ENCODE data around the gene MDGA2. TPM values are rescaled to one million over a fixed set of nuclear protein-coding genes. Genes with fewer than 3 reads are reported as not detected.
"Not testable (repeated sequence)": the region's sequence is repeated elsewhere in the genome, so short reads cannot be mapped to it uniquely, and the experiment has no call there.

MDGA2 gene
- total and polyA plus RNA-seq, 8 donors = not detected

GRCh38 chr14:47252802-47253201, 422.6 kb downstream of the MDGA2 start:
- no peaks in the 10 kb centered on the region for H3K27me3 ChIP-seq
- FAIRE-seq (no peak), ATAC-seq (no peak), DNase-seq (no peak)
- no peaks in the 10 kb centered on the region for H3K4me1 ChIP-seq
- H3K4me3 ChIP-seq = no peak overlapping the region
- H3K36me3 ChIP-seq = no peaks in the 10 kb centered on the region
- intact Hi-C loops (cut with DNase I) = no loop called here
- no peaks in the 10 kb centered on the region for H3K9me3 ChIP-seq
- no peak overlapping the region for H3K27ac ChIP-seq
- WGBS, 2 donors = 64 to 77% methylated on average over 4 of the region's 4 CpGs
- no peak for TF ChIP-seq CTCF (IDR thresholded peaks at IDR 0.05)

- Histone ChIP-seq H3K9me3 (no peaks in the 10 kb centered on the region), H3K27ac (no peak overlapping the region), H3K27me3 (no peaks in the 10 kb centered on the region), H3K4me3 (no peak overlapping the region), H3K36me3 (no peaks in the 10 kb centered on the region), H3K4me1 (no peaks in the 10 kb centered on the region)
- TF ChIP-seq CTCF (IDR thresholded peaks at IDR 0.05) = no peak
- intact Hi-C loops (cut with DNase I) = no loop called here
- 36 to 45% methylated on average over 1 of the region's 1 CpG for WGBS, 2 donors
- DNase-seq = no peak
- no peak for FAIRE-seq
- no peak for ATAC-seq
Observed at GRCh38 chr14:47246367-47246766, 429.0 kb downstream of the MDGA2 start.

- H3K4me3 ChIP-seq; H3K36me3 ChIP-seq; H3K9me3 ChIP-seq; intact Hi-C loops (cut with DNase I); ATAC-seq; H3K27me3 ChIP-seq; H3K27ac ChIP-seq; FAIRE-seq; H3K4me1 ChIP-seq: not testable (repeated sequence)
- DNase-seq = peak in 1 of 6 donors; percentile 46
- WGBS, 2 donors = 80 to 82% methylated on average over 11 to 18 of the region's 18 CpGs
Observed at GRCh38 chr14:47242579-47242978, 432.8 kb downstream of the MDGA2 start.

- H3K4me1 ChIP-seq = no peaks in the 10 kb centered on the region
- WGBS, 2 donors = 26 to 29% methylated on average over 1 of the region's 1 CpG
- intact Hi-C loops (cut with DNase I) = no loop called here
- no peak for FAIRE-seq
- DNase-seq = no peak
- H3K27me3 ChIP-seq = no peaks in the 10 kb centered on the region
- H3K27ac ChIP-seq = no peak overlapping the region
- no peaks in the 10 kb centered on the region for H3K36me3 ChIP-seq
- no peak overlapping the region for H3K4me3 ChIP-seq
- H3K9me3 ChIP-seq = no peaks in the 10 kb centered on the region
- ATAC-seq = no peak
- no peak for TF ChIP-seq CTCF (IDR thresholded peaks at IDR 0.05)
Observed at GRCh38 chr14:47240748-47241437, 434.5 kb downstream of the MDGA2 start.

- FAIRE-seq (no peak), DNase-seq (no peak), ATAC-seq (no peak)
- no peak overlapping the region for H3K27ac ChIP-seq
- 44 to 62% methylated on average over 3 of the region's 3 CpGs for WGBS, 2 donors
- H3K9me3 ChIP-seq = no peaks in the 10 kb centered on the region
- no peak for TF ChIP-seq CTCF (IDR thresholded peaks at IDR 0.05)
- H3K27me3 ChIP-seq = no peaks in the 10 kb centered on the region
- no peaks in the 10 kb centered on the region for H3K36me3 ChIP-seq
- H3K4me1 ChIP-seq = no peaks in the 10 kb centered on the region
- no peak overlapping the region for H3K4me3 ChIP-seq
- intact Hi-C loops (cut with DNase I) = no loop called here
Observed at GRCh38 chr14:47235619-47236018, 439.8 kb downstream of the MDGA2 start.
